AG09309 (cell line): ENCODE results near the gene RNF224.

Experiments used
- DNase-seq: peaks from one replicate; pipeline ENCODE4 v3.0.0-alpha.2; 2010; ENCODE audit warnings: low read depth
- H3K4me3 ChIP-seq: 2 replicates; pipeline ENCODE4 v1.5.1; 2011; ENCODE audit warnings: mild to moderate bottlenecking, low read depth, low read length, moderate library complexity; ENCODE audit not compliant: control insufficient read depth
- TF ChIP-seq, protein P1 (sequence below): IDR thresholded peaks from 2 replicates; pipeline ENCODE4 v1.5.1; 2011; ENCODE audit warnings: mild to moderate bottlenecking, low read depth, low read length, inconsistent platforms; ENCODE audit not compliant: insufficient read depth, control insufficient read depth; ENCODE audit errors: missing control alignments

Gene RNF224

DNA sequence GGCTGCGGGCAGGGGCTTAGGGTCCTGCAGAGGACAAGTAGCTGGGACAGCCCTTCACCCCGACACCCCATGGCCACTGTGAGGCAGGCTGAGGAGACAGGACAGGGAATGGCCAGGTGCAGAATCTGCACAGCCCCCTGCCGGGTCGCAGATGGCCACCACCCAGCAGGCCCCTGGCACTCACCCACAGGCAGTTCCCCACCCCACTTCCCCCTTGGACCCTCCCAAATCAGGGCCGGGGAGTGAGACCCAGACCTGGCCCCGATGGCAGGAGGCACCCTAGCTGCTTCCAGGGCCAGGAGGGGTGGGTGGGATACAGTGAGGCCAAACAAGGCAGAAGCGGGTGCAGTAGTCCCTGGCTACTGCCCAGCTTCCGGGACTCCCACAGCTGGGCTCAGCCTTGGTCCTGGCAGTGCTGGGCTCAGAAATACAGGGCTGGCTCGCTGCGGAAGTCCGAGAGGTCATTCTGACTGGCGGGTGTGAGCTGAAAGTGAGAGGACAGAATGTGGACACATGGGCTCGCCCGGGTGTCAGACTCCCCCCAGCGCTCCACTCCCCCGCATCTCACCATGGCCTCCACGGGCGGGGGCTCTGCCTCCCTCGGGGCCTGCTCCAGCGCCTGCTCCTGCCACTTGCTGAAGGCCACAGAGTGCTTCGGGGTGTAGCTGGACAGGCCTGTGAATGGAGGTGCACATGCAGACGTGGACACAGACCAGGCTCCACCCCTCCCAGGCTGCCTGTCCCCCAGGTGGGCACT lies 35.4 kb upstream of the RNF224 start:
- no peak overlapping the region for H3K4me3 ChIP-seq
- no peak for DNase-seq
- TF ChIP-seq, protein P1, sequence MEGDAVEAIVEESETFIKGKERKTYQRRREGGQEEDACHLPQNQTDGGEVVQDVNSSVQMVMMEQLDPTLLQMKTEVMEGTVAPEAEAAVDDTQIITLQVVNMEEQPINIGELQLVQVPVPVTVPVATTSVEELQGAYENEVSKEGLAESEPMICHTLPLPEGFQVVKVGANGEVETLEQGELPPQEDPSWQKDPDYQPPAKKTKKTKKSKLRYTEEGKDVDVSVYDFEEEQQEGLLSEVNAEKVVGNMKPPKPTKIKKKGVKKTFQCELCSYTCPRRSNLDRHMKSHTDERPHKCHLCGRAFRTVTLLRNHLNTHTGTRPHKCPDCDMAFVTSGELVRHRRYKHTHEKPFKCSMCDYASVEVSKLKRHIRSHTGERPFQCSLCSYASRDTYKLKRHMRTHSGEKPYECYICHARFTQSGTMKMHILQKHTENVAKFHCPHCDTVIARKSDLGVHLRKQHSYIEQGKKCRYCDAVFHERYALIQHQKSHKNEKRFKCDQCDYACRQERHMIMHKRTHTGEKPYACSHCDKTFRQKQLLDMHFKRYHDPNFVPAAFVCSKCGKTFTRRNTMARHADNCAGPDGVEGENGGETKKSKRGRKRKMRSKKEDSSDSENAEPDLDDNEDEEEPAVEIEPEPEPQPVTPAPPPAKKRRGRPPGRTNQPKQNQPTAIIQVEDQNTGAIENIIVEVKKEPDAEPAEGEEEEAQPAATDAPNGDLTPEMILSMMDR = no peak

DNA sequence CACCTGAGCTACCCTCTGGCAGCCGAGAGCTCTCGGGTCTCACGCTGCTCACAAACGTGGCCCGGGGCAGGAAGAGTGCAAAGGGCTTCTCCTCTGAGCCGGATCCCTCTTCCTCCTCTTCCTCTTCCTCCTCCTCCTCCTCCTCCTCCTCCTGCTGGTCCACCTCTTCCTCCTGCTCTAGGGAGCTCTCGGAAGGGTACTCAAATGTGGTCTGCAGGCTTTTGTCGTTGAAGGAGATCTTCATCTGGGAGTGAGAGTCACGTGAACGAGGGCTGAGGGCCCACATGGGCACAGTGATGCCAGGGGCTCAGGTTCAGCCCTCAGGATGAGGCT lies 34.9 kb upstream of the RNF224 start:
- TF ChIP-seq, protein P1 = no peak
- no peak for DNase-seq

DNA sequence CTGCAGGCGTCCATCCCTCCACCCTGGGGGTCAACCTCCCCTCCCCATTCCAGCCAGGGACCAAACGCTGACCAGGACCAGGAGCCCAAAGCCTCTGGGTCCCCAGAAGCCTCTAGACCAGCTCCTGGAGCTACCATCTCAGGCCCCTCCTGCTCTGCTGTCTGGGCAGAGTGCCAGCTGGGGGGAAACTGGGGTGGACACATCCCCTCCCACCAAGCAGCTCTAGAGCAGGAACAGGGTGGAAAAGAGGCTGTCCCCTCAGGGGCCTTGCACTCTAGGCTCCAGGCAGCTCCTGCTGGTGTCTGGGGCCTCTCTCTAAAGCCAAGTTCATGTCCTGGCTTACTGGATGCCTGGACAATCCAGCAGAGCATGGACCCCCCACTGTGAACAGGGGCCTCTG lies 34.4 kb upstream of the RNF224 start:
- H3K4me3 ChIP-seq = no peak overlapping the region
- TF ChIP-seq, protein P1 = no peak
- no peak for DNase-seq

More for the DNA sequence above, 34.9 kb upstream of the RNF224 start:
- H3K4me3 ChIP-seq = no peak overlapping the region

DNA sequence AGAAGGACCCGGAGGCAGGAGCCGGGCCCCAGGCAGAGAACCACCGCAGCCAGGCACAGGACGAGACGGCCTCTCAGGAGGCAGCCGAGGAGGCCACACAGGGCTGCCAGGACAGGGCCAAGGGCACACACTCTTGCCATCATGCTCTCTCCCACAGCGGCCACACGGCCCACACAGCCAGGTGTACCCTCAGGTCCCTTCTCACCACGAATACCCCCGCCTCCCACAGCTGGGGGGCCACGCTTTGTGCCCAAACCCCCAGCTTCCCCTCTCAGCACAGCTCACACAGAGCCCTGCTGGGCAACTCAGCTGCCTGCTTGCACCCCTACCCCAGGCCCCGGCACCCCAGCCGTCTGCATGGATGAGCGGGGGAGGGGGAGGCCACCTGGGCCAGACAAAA lies 33.5 kb upstream of the RNF224 start:
- H3K4me3 ChIP-seq = no peak overlapping the region
- TF ChIP-seq, protein P1 = no peak
- no peak for DNase-seq

DNA sequence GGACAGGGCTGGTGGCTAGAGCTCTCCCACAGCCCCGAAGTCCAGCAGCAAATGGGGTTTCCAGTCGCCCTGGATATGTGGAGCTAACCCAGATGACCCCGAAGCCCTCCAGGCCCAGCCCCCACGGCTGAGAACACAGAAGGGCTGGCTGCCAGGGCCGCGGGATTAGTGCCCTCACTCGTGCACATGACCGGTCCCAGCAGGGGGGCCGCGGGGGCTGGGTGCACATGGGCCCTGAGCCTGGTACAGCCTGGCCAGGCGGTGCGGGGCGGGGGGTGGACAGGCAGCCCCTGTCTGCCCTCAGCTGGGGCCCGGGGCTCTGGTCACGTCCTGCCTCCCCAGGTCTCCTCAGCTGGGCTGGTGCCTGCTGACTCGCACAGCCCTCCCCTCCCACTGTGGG lies 32.9 kb upstream of the RNF224 start:
- TF ChIP-seq, protein P1 = no peak
- DNase-seq = no peak
- H3K4me3 ChIP-seq = no peak overlapping the region

DNA sequence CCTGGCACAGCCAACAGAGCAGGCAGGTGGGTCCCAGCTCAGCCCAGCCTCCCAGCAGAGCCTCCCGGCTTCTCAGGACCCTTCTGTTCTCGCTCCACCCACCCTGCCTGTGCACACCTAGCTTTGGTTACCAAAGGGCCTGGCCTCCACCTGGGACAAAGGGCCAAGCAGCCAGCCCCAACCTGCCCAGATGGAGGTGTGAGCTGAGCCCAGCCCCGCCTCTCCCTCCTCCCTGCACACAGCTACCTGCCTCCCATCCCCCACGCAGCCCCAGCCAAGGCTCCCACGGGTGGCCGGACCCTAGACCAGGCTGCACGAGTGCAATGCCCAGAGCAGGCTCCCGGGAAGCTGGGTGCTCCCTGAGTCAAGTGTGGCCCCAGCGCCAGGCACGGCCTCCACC lies 32.4 kb upstream of the RNF224 start:
- TF ChIP-seq, protein P1 = no peak
- no peak overlapping the region for H3K4me3 ChIP-seq
- DNase-seq = no peak
